GM12891 (cell line): Measurements from ENCODE around the gene ZNF576.

Experiments
- POLR2A ChIP-seq: IDR thresholded peaks from 2 replicates; pipeline ENCODE4 v1.6.1; 2011; ENCODE audit warnings: low read depth, low read length, control low read depth
- SPI1 ChIP-seq: IDR thresholded peaks from 2 replicates; pipeline ENCODE4 v1.6.1; 2011; ENCODE audit warnings: low read depth, low read length, control low read depth

- TF ChIP-seq SPI1 = no peak
- TF ChIP-seq POLR2A = no peak
Observed at GRCh38 chr19:43552616-43553015, 43.8 kb upstream of the ZNF576 start.
